PC-9 (cell line): ENCODE data around the gene CPB1.

ENCODE experiments used
- CTCF ChIP-seq: fragments of 200-600 bp; sonication (generic); conservative IDR thresholded peaks from 2 replicates; pipeline ENCODE4 v1.6.1; 2017; ENCODE audit warnings: mixed run types, antibody characterized with exemption, mild to moderate bottlenecking, moderate library complexity
- EZH2 ChIP-seq: fragments of 200-600 bp; sonication (generic); IDR thresholded peaks from 2 replicates; pipeline ENCODE4 v1.8.0; 2017; ENCODE audit warnings: antibody characterized with exemption, low read depth

GRCh38 chr3:148840451-148840850 is 12.8 kb downstream of the CPB1 start:
- TF ChIP-seq CTCF (no peak), EZH2 (no peak)
